ENCODE data around the gene PIGA. TPM values are rescaled to one million over a fixed set of nuclear protein-coding genes. Genes with fewer than 3 reads are reported as not detected.

PIGA gene, protein sequence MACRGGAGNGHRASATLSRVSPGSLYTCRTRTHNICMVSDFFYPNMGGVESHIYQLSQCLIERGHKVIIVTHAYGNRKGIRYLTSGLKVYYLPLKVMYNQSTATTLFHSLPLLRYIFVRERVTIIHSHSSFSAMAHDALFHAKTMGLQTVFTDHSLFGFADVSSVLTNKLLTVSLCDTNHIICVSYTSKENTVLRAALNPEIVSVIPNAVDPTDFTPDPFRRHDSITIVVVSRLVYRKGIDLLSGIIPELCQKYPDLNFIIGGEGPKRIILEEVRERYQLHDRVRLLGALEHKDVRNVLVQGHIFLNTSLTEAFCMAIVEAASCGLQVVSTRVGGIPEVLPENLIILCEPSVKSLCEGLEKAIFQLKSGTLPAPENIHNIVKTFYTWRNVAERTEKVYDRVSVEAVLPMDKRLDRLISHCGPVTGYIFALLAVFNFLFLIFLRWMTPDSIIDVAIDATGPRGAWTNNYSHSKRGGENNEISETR
- total RNA-seq = 25.5 TPM

- DNase-seq (ENCODE audit: low spot score) = peak; percentile 95
Observed at GRCh38 chrX:15335135-15336022, at the start of gene PIGA. PIGA (minus strand) TSS chrX:15335523; CDS start chrX:15331930, 3,593 bp downstream.

DNA sequence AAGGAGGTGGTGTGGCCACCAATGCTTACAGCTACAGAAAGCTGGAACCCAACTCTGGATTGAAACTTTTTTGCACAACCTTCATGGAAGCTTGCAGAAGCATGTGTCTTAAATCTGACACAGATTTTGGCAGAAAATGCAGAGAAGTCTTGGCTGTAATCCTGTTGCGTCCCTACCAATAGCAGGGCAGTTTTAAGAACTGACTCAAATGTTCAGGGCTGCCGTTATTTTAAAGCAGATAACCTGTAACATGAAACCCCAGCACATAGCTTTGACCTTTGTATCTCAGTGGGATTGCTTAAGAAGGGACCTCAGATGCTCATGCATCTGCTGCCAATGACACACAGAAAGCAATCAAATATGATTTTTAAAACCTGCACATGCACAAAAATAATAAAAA lies 49.0 kb upstream of the PIGA start, which contains the start of gene VEGFD:
TSS of gene VEGFD (minus strand) at position 110 of the 400 bp plus-strand sequence. CDS start 467 bp downstream, outside the sequence.
- no peak for DNase-seq (ENCODE audit: low spot score)

- DNase-seq (ENCODE audit: low spot score) = no peak
Observed at GRCh38 chrX:15382813-15383212, 47.5 kb upstream of the PIGA start.

GRCh38 chrX:15376956-15377355 lies 41.6 kb upstream of the PIGA start:
- DNase-seq (ENCODE audit: low spot score) = no peak

DNA sequence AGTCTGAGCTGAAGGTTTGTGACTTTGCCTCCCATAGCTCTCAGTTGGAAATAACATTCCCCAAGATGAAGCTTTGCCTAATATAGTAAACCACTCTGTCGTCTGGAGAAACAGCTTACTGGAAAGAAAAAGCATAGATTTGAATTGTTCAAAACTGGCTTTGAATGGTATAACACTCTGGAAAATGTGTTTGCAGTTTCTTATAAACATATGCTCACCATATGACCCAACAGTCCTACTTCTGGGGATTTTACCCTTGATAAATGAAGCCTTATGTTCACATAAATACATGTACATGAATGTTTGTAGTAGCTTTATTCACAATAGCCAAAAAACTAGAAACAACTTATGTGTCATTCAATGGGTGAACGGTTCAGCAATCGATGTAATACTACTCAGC lies 38.7 kb upstream of the PIGA start:
- DNase-seq (ENCODE audit: low spot score) = no peak

GRCh38 chrX:15366506-15367352 lies 31.4 kb upstream of the PIGA start:
- DNase-seq (ENCODE audit: low spot score) = no peak

DNA sequence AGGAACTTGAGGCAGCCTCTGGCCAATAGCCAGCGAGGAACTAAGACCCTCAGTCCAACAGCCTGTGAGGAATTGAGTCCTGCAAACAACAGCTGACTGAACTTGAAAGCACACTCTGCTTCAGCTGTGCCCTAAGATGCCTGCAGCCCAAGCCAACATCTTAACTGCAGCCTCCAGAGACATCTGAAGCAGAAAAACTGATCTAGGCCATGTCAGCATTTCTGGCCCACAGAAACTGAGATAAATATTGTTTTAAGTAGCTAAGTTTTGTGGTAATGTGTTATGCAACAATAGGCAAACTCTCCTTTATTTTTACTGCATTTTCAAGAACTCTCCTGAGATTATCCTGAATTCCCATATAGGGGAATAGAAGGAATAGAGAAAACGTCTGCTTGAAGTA lies 24.4 kb upstream of the PIGA start:
- no peak for DNase-seq (ENCODE audit: low spot score)

- no peak for DNase-seq (ENCODE audit: low spot score)
Observed at GRCh38 chrX:15358533-15358932, 23.2 kb upstream of the PIGA start.

- no peak for DNase-seq (ENCODE audit: low spot score)
Observed at GRCh38 chrX:15356444-15356843, 21.1 kb upstream of the PIGA start.

GRCh38 chrX:15350329-15350996 lies 15.1 kb upstream of the PIGA start:
- DNase-seq (ENCODE audit: low spot score) = no peak

GRCh38 chrX:15349046-15349445 lies 13.7 kb upstream of the PIGA start:
- peak; percentile 46 for DNase-seq (ENCODE audit: low spot score)

DNA sequence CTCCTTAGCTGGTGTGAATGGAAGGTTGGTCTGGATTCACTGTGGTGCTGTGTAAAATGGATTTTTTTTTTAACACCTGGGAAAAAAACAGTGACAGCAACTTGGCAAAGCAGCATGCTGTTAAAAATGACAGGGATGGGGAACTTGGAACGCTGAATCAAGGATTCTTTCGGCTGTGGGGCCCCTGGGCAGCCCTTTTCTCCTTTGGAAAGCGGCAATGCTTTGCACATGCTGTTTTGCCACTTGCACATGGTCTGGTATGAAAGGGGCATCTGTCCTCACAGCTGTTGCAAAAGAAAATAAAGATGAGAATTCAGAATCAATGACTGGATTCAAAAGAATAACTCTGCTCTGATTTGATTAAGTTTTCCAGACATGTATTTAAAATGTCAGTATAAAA lies 10.7 kb upstream of the PIGA start:
- DNase-seq (ENCODE audit: low spot score) = no peak

GRCh38 chrX:15344106-15344505 lies 8.8 kb upstream of the PIGA start:
- no peak for DNase-seq (ENCODE audit: low spot score)

GRCh38 chrX:15343075-15343476 lies 7.8 kb upstream of the PIGA start:
- DNase-seq (ENCODE audit: low spot score) = no peak

DNA sequence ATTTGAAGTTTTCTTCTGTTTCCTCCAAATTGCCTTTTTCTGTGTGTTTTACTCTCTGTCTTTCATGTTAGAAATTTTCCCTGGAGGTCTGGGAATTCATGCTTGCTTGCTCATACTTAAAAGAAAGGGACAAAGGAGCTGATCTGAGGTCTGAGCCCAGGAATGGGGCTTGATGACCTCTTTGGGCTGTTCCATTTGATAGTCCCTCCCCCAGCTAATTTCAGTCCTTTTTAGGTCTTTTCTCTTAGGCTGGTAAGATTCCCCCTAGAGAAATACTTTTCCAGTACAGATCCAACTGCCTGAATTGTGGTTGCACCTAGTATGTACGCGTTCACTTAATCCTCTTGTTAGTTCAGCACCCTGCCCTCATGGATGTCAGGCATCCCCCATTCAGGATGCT lies 5.5 kb upstream of the PIGA start:
- no peak for DNase-seq (ENCODE audit: low spot score)

DNA sequence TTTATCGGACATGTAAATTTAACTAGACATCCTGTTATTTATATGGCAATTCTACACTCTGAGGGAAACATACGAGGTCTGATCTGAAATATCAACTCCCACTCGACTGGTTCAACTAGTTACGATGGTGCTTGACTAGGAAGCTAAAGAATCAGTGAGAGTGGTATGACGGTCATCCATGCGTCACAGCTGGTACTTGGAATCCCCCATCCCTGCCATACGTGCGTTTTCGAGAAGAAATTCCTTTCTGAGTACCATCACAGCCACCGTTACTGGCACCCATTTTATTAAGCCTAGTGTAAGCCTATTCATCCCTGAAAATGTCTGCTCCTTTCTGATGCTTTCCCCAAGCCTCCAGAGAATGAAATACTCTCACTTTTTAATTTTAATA lies 695 bp upstream of the PIGA start:
- no peak for DNase-seq (ENCODE audit: low spot score)

DNA sequence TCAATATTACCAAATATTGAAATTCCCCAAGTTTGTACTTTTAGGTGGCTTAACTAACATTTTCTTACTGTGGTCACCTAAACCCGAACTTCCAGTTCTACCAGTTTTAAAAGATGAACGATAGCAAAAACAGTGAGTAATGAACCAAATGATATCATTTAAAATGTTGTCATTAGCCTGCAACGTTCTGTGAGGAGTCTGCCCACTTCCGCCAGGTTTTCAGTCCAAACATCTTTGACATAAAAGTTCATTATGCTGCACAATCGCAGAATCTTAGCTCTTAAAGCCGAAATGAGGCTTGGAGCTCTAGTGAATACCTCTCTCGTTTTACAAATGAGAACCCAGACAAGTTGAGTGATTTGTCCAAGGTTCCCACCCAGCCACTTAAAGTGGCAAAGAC lies 762 bp downstream of the PIGA start:
- DNase-seq (ENCODE audit: low spot score) = no peak

DNA sequence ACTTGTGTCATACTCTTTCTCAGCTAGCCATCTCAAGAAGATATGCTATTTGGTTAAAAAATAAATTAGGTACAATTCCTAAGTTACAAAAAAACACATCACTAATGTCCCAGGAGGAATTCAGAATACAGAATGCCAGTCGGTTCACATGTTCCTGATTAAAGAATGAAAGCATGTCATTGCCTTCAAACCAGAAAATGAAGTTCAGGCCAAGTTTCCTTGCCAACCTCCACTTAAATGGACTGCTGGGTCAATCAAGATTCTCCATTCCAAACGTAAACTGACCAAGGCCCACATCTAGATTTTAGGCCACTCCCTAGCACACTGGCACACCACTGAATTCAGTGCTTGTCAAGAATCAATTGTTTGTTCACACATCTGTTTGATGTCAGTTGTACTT lies 6.5 kb downstream of the PIGA start:
- DNase-seq (ENCODE audit: low spot score) = no peak

DNA sequence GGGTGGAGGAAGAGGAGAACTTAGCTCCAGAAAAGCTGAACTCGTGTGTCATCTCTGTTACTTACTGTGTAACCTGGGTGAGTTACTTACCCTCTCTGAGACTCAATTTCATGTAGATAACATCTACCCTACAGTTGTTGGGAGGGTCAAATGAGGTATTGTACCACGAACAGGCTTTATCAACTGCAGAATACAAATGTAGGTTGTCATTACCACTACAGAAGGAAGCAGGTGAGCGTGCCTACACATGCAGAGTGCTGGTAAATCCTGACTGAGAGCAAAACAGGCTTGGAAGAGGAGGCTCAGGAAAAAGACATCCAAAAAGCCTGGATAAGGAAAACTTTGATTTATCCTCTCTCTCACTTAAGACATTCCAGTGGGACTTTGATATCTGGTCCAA lies 7.2 kb downstream of the PIGA start:
- DNase-seq (ENCODE audit: low spot score) = no peak

- no peak for DNase-seq (ENCODE audit: low spot score)
Observed at GRCh38 chrX:15322472-15322871, 12.9 kb downstream of the PIGA start.

- DNase-seq (ENCODE audit: low spot score) = no peak
Observed at GRCh38 chrX:15322072-15322471, 13.3 kb downstream of the PIGA start.

All from ureter (tissue), 1 donor.